ENCODE data around the gene SLC1A3. TPM values are rescaled to one million over a fixed set of nuclear protein-coding genes. Genes with fewer than 3 reads are reported as not detected.
"Not testable (repeated sequence)": the region's sequence is repeated elsewhere in the genome, so short reads cannot be mapped to it uniquely, and the experiment has no call there.

Gene SLC1A3
- total and polyA plus RNA-seq, 4 donors = 0.61 to 23.5 (median 16.1) TPM

- intact Hi-C loops (cut with DNase I) = no loop called here
- no peak for ATAC-seq (ENCODE audit: low FRiP score)
- no peak overlapping the region for H3K27ac ChIP-seq (ENCODE audit: low read depth in 1 of 2, low read length in 2 of 2)
Observed at GRCh38 chr5:36576721-36577120, 29.7 kb upstream of the SLC1A3 start.

GRCh38 chr5:36579858-36580257, 26.5 kb upstream of the SLC1A3 start:
- H3K36me3 ChIP-seq (ENCODE audit: control insufficient read depth in 1 of 2, insufficient read depth in 2 of 2, low read length in 1 of 2); H3K4me3 ChIP-seq (ENCODE audit: low read length in 2 of 2); H3K27me3 ChIP-seq (ENCODE audit: control insufficient read depth in 1 of 2, insufficient read depth in 2 of 2, low read length in 1 of 2); H3K9me3 ChIP-seq (ENCODE audit: control insufficient read depth, low read length); H3K27ac ChIP-seq (ENCODE audit: low read depth in 1 of 2, low read length in 2 of 2); ATAC-seq (ENCODE audit: low FRiP score); DNase-seq; intact Hi-C loops (cut with DNase I); H3K4me1 ChIP-seq (ENCODE audit: control insufficient read depth in 1 of 2, insufficient read depth in 2 of 2, low read length in 2 of 2): not testable (repeated sequence)

More at GRCh38 chr5:36576721-36577120, 29.7 kb upstream of the SLC1A3 start:
- Histone ChIP-seq H3K27me3 (ENCODE audit: control insufficient read depth in 1 of 2, insufficient read depth in 2 of 2, low read length in 1 of 2) (peaks cover 0 to 2% of the 10 kb centered on the region in 2 donors), H3K9me3 (ENCODE audit: control insufficient read depth, low read length) (no peaks in the 10 kb centered on the region), H3K36me3 (ENCODE audit: control insufficient read depth in 1 of 2, insufficient read depth in 2 of 2, low read length in 1 of 2) (no peaks in the 10 kb centered on the region), H3K4me3 (ENCODE audit: low read length in 2 of 2) (no peak overlapping the region), H3K4me1 (ENCODE audit: control insufficient read depth in 1 of 2, insufficient read depth in 2 of 2, low read length in 2 of 2) (peaks cover 0 to 2% of the 10 kb centered on the region in 2 donors)
- WGBS, 2 donors = 82 to 89% methylated on average over 2 of the region's 2 CpGs
- DNase-seq = no peak

- WGBS, 2 donors = 51 to 66% methylated on average over 3 of the region's 3 CpGs
- intact Hi-C loops (cut with DNase I) = no loop called here
Observed at GRCh38 chr5:36581070-36581469, 25.3 kb upstream of the SLC1A3 start.

GRCh38 chr5:36584009-36584875, 22.2 kb upstream of the SLC1A3 start:
- no peak for ATAC-seq (ENCODE audit: low FRiP score)
- WGBS, 2 donors = 78 to 83% methylated on average over 10 of the region's 10 CpGs
- H3K9me3 ChIP-seq (ENCODE audit: control insufficient read depth, low read length) = peaks cover 1% of the 10 kb centered on the region
- H3K27ac ChIP-seq (ENCODE audit: low read depth in 1 of 2, low read length in 2 of 2) = no peak overlapping the region
- H3K4me1 ChIP-seq (ENCODE audit: control insufficient read depth in 1 of 2, insufficient read depth in 2 of 2, low read length in 2 of 2) = no peaks in the 10 kb centered on the region
- no peaks in the 10 kb centered on the region for H3K36me3 ChIP-seq (ENCODE audit: control insufficient read depth in 1 of 2, insufficient read depth in 2 of 2, low read length in 1 of 2)
- intact Hi-C loops (cut with DNase I) = no loop called here
- H3K27me3 ChIP-seq (ENCODE audit: control insufficient read depth in 1 of 2, insufficient read depth in 2 of 2, low read length in 1 of 2) = no peaks in the 10 kb centered on the region
- H3K4me3 ChIP-seq (ENCODE audit: low read length in 2 of 2) = no peak overlapping the region
- DNase-seq = no peak

More at GRCh38 chr5:36581070-36581469, 25.3 kb upstream of the SLC1A3 start:
- H3K27me3 ChIP-seq (ENCODE audit: control insufficient read depth in 1 of 2, insufficient read depth in 2 of 2, low read length in 1 of 2) = no peaks in the 10 kb centered on the region
- H3K9me3 ChIP-seq (ENCODE audit: control insufficient read depth, low read length) = no peaks in the 10 kb centered on the region
- H3K4me1 ChIP-seq (ENCODE audit: control insufficient read depth in 1 of 2, insufficient read depth in 2 of 2, low read length in 2 of 2) = no peaks in the 10 kb centered on the region
- H3K36me3 ChIP-seq (ENCODE audit: control insufficient read depth in 1 of 2, insufficient read depth in 2 of 2, low read length in 1 of 2) = no peaks in the 10 kb centered on the region
- ATAC-seq (ENCODE audit: low FRiP score) = no peak
- no peak for DNase-seq
- H3K4me3 ChIP-seq (ENCODE audit: low read length in 2 of 2) = no peak overlapping the region
- no peak overlapping the region for H3K27ac ChIP-seq (ENCODE audit: low read depth in 1 of 2, low read length in 2 of 2)

- no peaks in the 10 kb centered on the region for H3K27me3 ChIP-seq (ENCODE audit: control insufficient read depth in 1 of 2, insufficient read depth in 2 of 2, low read length in 1 of 2)
- 77 to 80% methylated on average over 1 of the region's 1 CpG for WGBS, 2 donors
- no peak for ATAC-seq (ENCODE audit: low FRiP score)
- no peaks in the 10 kb centered on the region for H3K36me3 ChIP-seq (ENCODE audit: control insufficient read depth in 1 of 2, insufficient read depth in 2 of 2, low read length in 1 of 2)
- intact Hi-C loops (cut with DNase I) = no loop called here
- DNase-seq = no peak
- H3K9me3 ChIP-seq (ENCODE audit: control insufficient read depth, low read length) = peaks cover 1% of the 10 kb centered on the region
- no peak overlapping the region for H3K27ac ChIP-seq (ENCODE audit: low read depth in 1 of 2, low read length in 2 of 2)
- no peaks in the 10 kb centered on the region for H3K4me1 ChIP-seq (ENCODE audit: control insufficient read depth in 1 of 2, insufficient read depth in 2 of 2, low read length in 2 of 2)
- no peak overlapping the region for H3K4me3 ChIP-seq (ENCODE audit: low read length in 2 of 2)
Observed at GRCh38 chr5:36585701-36586100, 20.7 kb upstream of the SLC1A3 start.

- H3K36me3 ChIP-seq (ENCODE audit: control insufficient read depth in 1 of 2, insufficient read depth in 2 of 2, low read length in 1 of 2) = no peaks in the 10 kb centered on the region
- H3K27me3 ChIP-seq (ENCODE audit: control insufficient read depth in 1 of 2, insufficient read depth in 2 of 2, low read length in 1 of 2) = no peaks in the 10 kb centered on the region
- WGBS, 2 donors = 49 to 61% methylated on average over 3 of the region's 3 CpGs
- no peak for DNase-seq
- intact Hi-C loops (cut with DNase I) = no loop called here
- no peak overlapping the region for H3K27ac ChIP-seq (ENCODE audit: low read depth in 1 of 2, low read length in 2 of 2)
- H3K4me3 ChIP-seq (ENCODE audit: low read length in 2 of 2) = no peak overlapping the region
- no peak for ATAC-seq (ENCODE audit: low FRiP score)
- no peaks in the 10 kb centered on the region for H3K4me1 ChIP-seq (ENCODE audit: control insufficient read depth in 1 of 2, insufficient read depth in 2 of 2, low read length in 2 of 2)
- peaks cover 1% of the 10 kb centered on the region for H3K9me3 ChIP-seq (ENCODE audit: control insufficient read depth, low read length)
Observed at GRCh38 chr5:36587354-36587753, 19.1 kb upstream of the SLC1A3 start.

- 89 to 96% methylated on average over 4 of the region's 4 CpGs for WGBS, 2 donors
- H3K4me1 ChIP-seq (ENCODE audit: control insufficient read depth in 1 of 2, insufficient read depth in 2 of 2, low read length in 2 of 2); intact Hi-C loops (cut with DNase I); H3K27me3 ChIP-seq (ENCODE audit: control insufficient read depth in 1 of 2, insufficient read depth in 2 of 2, low read length in 1 of 2); H3K4me3 ChIP-seq (ENCODE audit: low read length in 2 of 2); DNase-seq; ATAC-seq (ENCODE audit: low FRiP score); H3K36me3 ChIP-seq (ENCODE audit: control insufficient read depth in 1 of 2, insufficient read depth in 2 of 2, low read length in 1 of 2); H3K27ac ChIP-seq (ENCODE audit: low read depth in 1 of 2, low read length in 2 of 2); H3K9me3 ChIP-seq (ENCODE audit: control insufficient read depth, low read length): not testable (repeated sequence)
Observed at GRCh38 chr5:36589735-36590134, 16.7 kb upstream of the SLC1A3 start.

- H3K4me3 ChIP-seq (ENCODE audit: low read length in 2 of 2) = no peak overlapping the region
- DNase-seq (no peak), ATAC-seq (ENCODE audit: low FRiP score) (no peak)
- intact Hi-C loops (cut with DNase I) = no loop called here
- no peaks in the 10 kb centered on the region for H3K4me1 ChIP-seq (ENCODE audit: control insufficient read depth in 1 of 2, insufficient read depth in 2 of 2, low read length in 2 of 2)
- no peaks in the 10 kb centered on the region for H3K36me3 ChIP-seq (ENCODE audit: control insufficient read depth in 1 of 2, insufficient read depth in 2 of 2, low read length in 1 of 2)
- H3K9me3 ChIP-seq (ENCODE audit: control insufficient read depth, low read length) = peaks cover 1% of the 10 kb centered on the region
- WGBS, 2 donors = 41 to 42% methylated on average over 7 of the region's 7 CpGs
- H3K27me3 ChIP-seq (ENCODE audit: control insufficient read depth in 1 of 2, insufficient read depth in 2 of 2, low read length in 1 of 2) = no peaks in the 10 kb centered on the region
- H3K27ac ChIP-seq (ENCODE audit: low read depth in 1 of 2, low read length in 2 of 2) = no peak overlapping the region
Observed at GRCh38 chr5:36590513-36591286, 15.7 kb upstream of the SLC1A3 start.
